PC-3 (cell line): ENCODE results near the gene TLNRD1. TPM values are rescaled to one million over a fixed set of nuclear protein-coding genes. Genes with fewer than 3 reads are reported as not detected.

ENCODE experiments used
- ATAC-seq: fragments of 200-7000 bp; cut with Tn5 transposase; 2 replicates; pipeline ENCODE4 v1.9.1; 2020; ENCODE audit warnings: mild to moderate bottlenecking, moderate library complexity
- BruUV-seq: library from RNA; stranded (reverse); fragments of 400-500 nt; replicated peaks from 2 replicates; lab custom pipeline; 2021; lab: Mats Ljungman, UMichigan
- CTCF ChIA-PET: fragments of 300-600 bp; sonication (Branson Sonifier 250); formaldehyde crosslinking; loops from one replicate; lab custom pipeline; 2022; ENCODE audit warnings: antibody characterized with exemption; lab: Charles Lee
- POLR2A ChIA-PET: fragments of 300-600 bp; sonication (Branson Sonifier 250); formaldehyde crosslinking; loops from one replicate; lab custom pipeline; 2022; ENCODE audit warnings: antibody characterized with exemption; ENCODE audit not compliant: unreplicated experiment; lab: Charles Lee
- DNase-seq: peaks from one replicate; pipeline ENCODE4 v3.0.0-alpha.2; 2015
- H2AFZ ChIP-seq: fragments of 300-600 bp; sonication (generic); 2 replicates; pipeline ENCODE4 v1.6.0; 2016; ENCODE audit warnings: antibody characterized with exemption, low read length
- H3F3A ChIP-seq: fragments of 300-600 bp; sonication (generic); one replicate; pipeline ENCODE4 v1.6.0; 2017; ENCODE audit warnings: antibody characterized with exemption, low read length, control low read depth, mild to moderate bottlenecking; ENCODE audit not compliant: unreplicated experiment
- H3K27ac ChIP-seq: fragments of 300-600 bp; sonication (generic); 2 replicates; pipeline ENCODE4 v1.5.1; 2016; ENCODE audit warnings: mild to moderate bottlenecking, low read length
- H3K27me3 ChIP-seq: fragments of 300-600 bp; sonication (generic); 2 replicates; pipeline ENCODE4 v1.6.1; 2016; ENCODE audit warnings: low read length, mixed read lengths
- H3K36me3 ChIP-seq: fragments of 300-600 bp; sonication (generic); 2 replicates; pipeline ENCODE4 v1.6.1; 2016; ENCODE audit warnings: low read depth, mixed run types, low read length, mixed read lengths
- H3K4me1 ChIP-seq: fragments of 300-600 bp; sonication (generic); 2 replicates; pipeline ENCODE4 v1.5.1; 2016; ENCODE audit warnings: low read length; ENCODE audit not compliant: insufficient read depth
- H3K4me2 ChIP-seq: fragments of 300-600 bp; sonication (generic); 2 replicates; pipeline ENCODE4 v1.6.0; 2016; ENCODE audit warnings: low read length
- H3K4me3 ChIP-seq: fragments of 300-600 bp; sonication (generic); 2 replicates; pipeline ENCODE4 v1.5.1; 2016; ENCODE audit warnings: mild to moderate bottlenecking, low read length, mixed read lengths
- H3K79me2 ChIP-seq: fragments of 300-600 bp; sonication (generic); 2 replicates; pipeline ENCODE4 v1.6.1; 2017; ENCODE audit warnings: low read length, mixed read lengths
- H3K9ac ChIP-seq: fragments of 300-600 bp; sonication (generic); 2 replicates; pipeline ENCODE4 v1.6.0; 2016; ENCODE audit warnings: mild to moderate bottlenecking, low read length
- H3K9me2 ChIP-seq: fragments of 300-600 bp; sonication (generic); replicated peaks from 2 replicates; pipeline ENCODE4 v1.6.1; 2016; ENCODE audit warnings: mixed run types, low read length, mixed read lengths
- H3K9me3 ChIP-seq: fragments of 300-600 bp; sonication (generic); 2 replicates; pipeline ENCODE4 v1.6.1; 2016; ENCODE audit warnings: low read length, mixed read lengths
- H4K20me1 ChIP-seq: fragments of 300-600 bp; sonication (generic); 2 replicates; pipeline ENCODE4 v1.6.1; 2016; ENCODE audit warnings: low read length, mixed read lengths
- CTCF ChIP-seq: fragments of 300-600 bp; sonication (generic); conservative IDR thresholded peaks from 2 replicates; pipeline ENCODE4 v1.5.1; 2017; ENCODE audit warnings: antibody characterized with exemption, low read depth, mild to moderate bottlenecking, low read length
- EZH2 ChIP-seq: fragments of 300-600 bp; sonication (generic); IDR thresholded peaks from one replicate; pipeline ENCODE4 v1.6.1; 2017; ENCODE audit warnings: antibody characterized with exemption, mild to moderate bottlenecking, low read length; ENCODE audit not compliant: unreplicated experiment
- EZH2phosphoT487 ChIP-seq: fragments of 300-600 bp; sonication (generic); IDR thresholded peaks from 2 replicates; pipeline ENCODE4 v1.6.1; 2018; ENCODE audit warnings: mild to moderate bottlenecking, antibody characterized with exemption, low read length, borderline replicate concordance
- intact Hi-C: fragments of 100-400 bp; cut with micrococcal nuclease; formaldehyde crosslinking; loops from 2 replicates; pipeline ENCODE4 v1.9.0; 2023
- total RNA-seq: library from RNA; depleted of rRNA; stranded (reverse); fragments of >200 nt; gene quantifications from 2 replicates; pipeline ENCODE4 v1.2.3, GENCODE V29; 2014

TLNRD1 gene
- total RNA-seq, 1 experiment from 2014 or later: 17.8 TPM

GRCh38 chr15:80989081-80989517, 11.6 kb upstream of the TLNRD1 start:
- H3F3A ChIP-seq: no peaks in the 10 kb centered on the region
- H2AFZ ChIP-seq: peak overlapping the region; percentile 82
- H3K27ac ChIP-seq: 0 out of 2 replicates have a peak overlapping the region, but pooled peaks have one; percentile 19
- intact Hi-C loops: no loop called here
- peak overlapping the region; percentile 80 for H3K9ac ChIP-seq
- H3K36me3 ChIP-seq: no peaks in the 10 kb centered on the region; the same call in 1 of the 2 replicates
- TF ChIP-seq CTCF (no peak), EZH2 (no peak)
- ATAC-seq (peak; percentile 17), DNase-seq (no peak)
- CTCF ChIA-PET: no interaction called here
- POLR2A ChIA-PET: no interaction called here
- peak overlapping the region; percentile 89 for H3K4me3 ChIP-seq
- peaks cover 55% of the 10 kb centered on the region for H3K79me2 ChIP-seq
- H3K27me3 ChIP-seq: no peaks in the 10 kb centered on the region
- peaks cover 28% of the 10 kb centered on the region for H3K4me1 ChIP-seq
- H3K4me2 ChIP-seq: peak overlapping the region; percentile 94
- H3K9me2 ChIP-seq: no peaks in the 10 kb centered on the region
- peaks cover 22% of the 10 kb centered on the region; the same call in 1 of the 2 replicates for H4K20me1 ChIP-seq
- BruUV-seq: no TSS peak
- no peaks in the 10 kb centered on the region for H3K9me3 ChIP-seq

- H4K20me1 ChIP-seq: peaks cover 22% of the 10 kb centered on the region; the same call in 1 of the 2 replicates
- H3K4me2 ChIP-seq: peak within 1 kb of the TSS; percentile 95
- DNase-seq (peak; percentile 92), ATAC-seq (peak; percentile 96)
- ChIA-PET CTCF (interaction anchor here (0.6 kb wide), 2 partner anchors 143 to 276 kb away, joined by 5 to 6 read pairs; no protein-coding TSS in a partner anchor), POLR2A (interaction anchor here (0.6 kb wide), 1 partner anchor 252 kb away, joined by 9 read pairs; no protein-coding TSS in a partner anchor)
- peak within 1 kb of the TSS; percentile 80 for H3K9ac ChIP-seq
- H3K27me3 ChIP-seq: no peaks in the 10 kb centered on the region
- intact Hi-C loops: no loop called here
- no peaks in the 10 kb centered on the region for H3K9me2 ChIP-seq
- no peaks in the 10 kb centered on the region for H3F3A ChIP-seq
- H3K27ac ChIP-seq: peak within 1 kb of the TSS; percentile 53
- H3K4me1 ChIP-seq: peaks cover 28% of the 10 kb centered on the region
- H3K36me3 ChIP-seq: no peaks in the 10 kb centered on the region; the same call in 1 of the 2 replicates
- no peak for TF ChIP-seq CTCF
- no peak for TF ChIP-seq EZH2
- TF ChIP-seq EZH2phosphoT487: no peak
- H2AFZ ChIP-seq: peak within 1 kb of the TSS; percentile 96
- no peaks in the 10 kb centered on the region for H3K9me3 ChIP-seq
- BruUV-seq: TSS peak; percentile 97
- H3K79me2 ChIP-seq: peaks cover 48% of the 10 kb centered on the region
- peak within 1 kb of the TSS; percentile 89 for H3K4me3 ChIP-seq
Observed at GRCh38 chr15:80989518-80990478, 10.9 kb upstream of the TLNRD1 start, which contains the start of gene MESD. Gene MESD, minus strand, starts transcription at chr15:80989819. Its CDS starts 28 bp downstream, at chr15:80989791.
